Peyer's patch (tissue), 4 donors: ENCODE results near the gene OR6J1.

Experiments
- CTCF ChIP-seq, 6 experiments: fragments of 450-650 bp in 4 of 6; fragments of 200-600 bp in 2 of 6; sonication (generic) in 1 of 6; IDR thresholded peaks; one replicate each; pipeline ENCODE4 v1.5.1; 2017 to 2019; ENCODE audit warnings: antibody characterized with exemption in 6 of 6, mild to moderate bottlenecking in 3 of 6, moderate library complexity in 1 of 6
- POLR2A ChIP-seq, 2 donors: fragments of 450-650 bp; IDR thresholded peaks; one replicate each; pipeline ENCODE4 v1.5.1; 2017; ENCODE audit warnings: antibody characterized with exemption in 2 of 2, mild to moderate bottlenecking in 2 of 2, moderate library complexity in 2 of 2

GRCh38 chr14:22594156-22594716 is 49.9 kb downstream of the OR6J1 start:
- TF ChIP-seq CTCF (IDR thresholded peaks at IDR 0.05) (no peak), POLR2A (IDR thresholded peaks at IDR 0.05) (no peak)
